ENCODE measurements around the gene AACS.
"Not testable (repeated sequence)": the region's sequence is repeated elsewhere in the genome, so short reads cannot be mapped to it uniquely, and the experiment has no call there.

Gene AACS

GRCh38 chr12:125100551-125101434 lies 35.6 kb downstream of the AACS start:
- no peak for DNase-seq (ENCODE audit: extremely low read depth, low read depth)
- TF ChIP-seq CTCF (IDR thresholded peaks at IDR 0.05; ENCODE audit: low read depth, low read length), result no peak

DNA sequence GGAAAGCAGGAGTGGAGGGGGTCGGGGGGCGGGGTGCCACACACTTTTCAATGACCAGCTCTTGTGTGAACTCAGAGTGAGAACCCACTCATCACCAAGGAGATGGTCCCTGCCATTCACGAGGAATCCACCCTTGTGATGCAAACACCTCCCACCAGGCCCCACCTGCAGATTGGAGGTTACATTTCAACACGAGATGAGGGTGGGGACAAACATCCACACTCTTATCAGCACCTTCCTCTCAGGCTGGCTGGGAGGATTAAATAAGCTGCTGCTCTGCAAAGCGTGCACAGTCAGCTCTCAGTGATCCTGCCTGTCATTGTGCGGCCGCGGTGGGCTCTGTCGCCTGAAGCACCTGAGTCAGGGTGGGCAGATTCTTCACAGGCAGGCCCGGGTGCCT lies 39.7 kb downstream of the AACS start:
- no peak for DNase-seq (ENCODE audit: extremely low read depth, low read depth)

DNA sequence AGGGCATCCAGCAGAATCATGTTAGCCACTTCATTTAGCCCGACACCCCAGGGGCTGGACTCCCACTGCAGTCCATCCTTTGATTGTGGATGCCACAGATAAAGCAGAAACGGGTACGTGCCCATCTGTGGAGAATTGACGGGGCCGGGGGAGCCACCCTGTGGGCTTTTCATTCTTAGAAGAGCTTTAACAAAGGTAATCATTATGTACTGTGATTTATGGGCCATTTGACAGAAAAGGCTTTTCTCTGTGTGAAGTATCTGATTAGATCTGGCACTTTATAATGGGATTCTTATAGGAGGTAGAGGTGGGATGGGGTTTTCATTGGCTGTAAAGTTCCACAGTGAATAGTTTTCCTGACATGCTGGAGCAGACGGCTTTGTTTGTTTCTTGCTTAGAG lies 40.4 kb downstream of the AACS start:
- TF ChIP-seq CTCF (IDR thresholded peaks at IDR 0.05; ENCODE audit: low read depth, low read length), result no peak
- no peak for DNase-seq (ENCODE audit: extremely low read depth, low read depth)

More for the DNA sequence above, 39.7 kb downstream of the AACS start:
- TF ChIP-seq CTCF (IDR thresholded peaks at IDR 0.05; ENCODE audit: low read depth, low read length), result no peak

DNA sequence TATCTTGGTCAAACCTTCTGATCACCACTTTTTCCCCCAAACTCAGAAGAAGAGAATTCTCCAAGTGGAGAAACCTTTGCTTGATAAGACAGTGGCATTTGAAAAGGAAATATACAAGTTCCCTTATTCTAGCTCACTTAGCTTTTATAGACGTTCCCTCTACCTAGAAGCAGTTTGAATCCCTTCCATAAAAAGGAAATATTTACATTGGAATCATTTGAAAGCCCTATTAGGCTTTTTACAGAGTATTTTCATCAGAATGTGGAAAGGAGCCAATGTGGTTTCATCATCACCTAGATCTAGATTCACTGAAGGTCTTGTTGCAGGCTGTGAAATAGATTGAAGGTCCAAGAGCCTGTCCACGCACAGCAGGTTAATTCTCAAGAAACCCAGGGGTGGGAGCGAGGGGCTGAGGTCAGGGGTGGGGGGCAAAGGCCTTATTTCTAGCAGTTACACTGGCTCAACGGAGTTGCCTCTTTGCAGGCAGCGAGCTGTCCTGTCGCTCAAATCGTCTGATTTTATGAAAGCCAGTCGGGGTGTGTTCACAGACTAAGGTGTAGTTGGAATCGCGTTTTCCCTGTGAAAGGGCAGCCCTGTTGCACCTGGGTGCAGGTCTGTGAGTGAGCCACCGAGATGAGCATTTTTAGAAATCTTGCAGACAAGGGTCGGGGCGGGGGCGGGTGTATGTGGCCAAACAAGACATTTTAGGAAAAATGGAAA lies 45.6 kb downstream of the AACS start:
- no peak for TF ChIP-seq CTCF (IDR thresholded peaks at IDR 0.05; ENCODE audit: low read depth, low read length)
- peak; percentile 54 for DNase-seq (ENCODE audit: extremely low read depth, low read depth)

GRCh38 chr12:125111403-125111802 lies 46.2 kb downstream of the AACS start:
- DNase-seq (ENCODE audit: extremely low read depth, low read depth), result no peak
- no peak for TF ChIP-seq CTCF (IDR thresholded peaks at IDR 0.05; ENCODE audit: low read depth, low read length)

GRCh38 chr12:125112614-125113013 lies 47.4 kb downstream of the AACS start:
- not testable (repeated sequence) for DNase-seq (ENCODE audit: extremely low read depth, low read depth)

DNA sequence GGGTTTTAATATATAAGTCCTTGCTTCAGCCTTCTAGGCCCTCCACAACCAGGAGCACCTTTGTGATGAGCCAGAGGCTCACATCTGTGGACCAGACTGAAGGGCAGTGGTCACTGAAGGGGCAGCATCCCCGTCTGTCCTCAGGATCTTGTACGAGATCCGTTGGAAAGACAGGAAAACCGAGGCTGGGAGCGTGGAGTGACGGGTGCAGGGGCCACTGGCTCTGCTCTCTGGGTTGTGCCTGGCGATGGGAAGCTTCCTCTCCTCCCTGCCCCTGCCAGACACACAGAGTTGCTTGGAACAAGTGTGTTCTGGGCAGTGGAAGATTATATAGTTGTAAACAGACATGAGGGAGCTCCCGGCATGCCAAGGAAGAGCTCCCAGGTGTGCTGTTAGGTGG lies 48.0 kb downstream of the AACS start:
- no peak for DNase-seq (ENCODE audit: extremely low read depth, low read depth)
- no peak for TF ChIP-seq CTCF (IDR thresholded peaks at IDR 0.05; ENCODE audit: low read depth, low read length)
